Colonic mucosa (tissue), 4 donors: ENCODE measurements around the gene DDIT4L. TPM values are rescaled to one million over a fixed set of nuclear protein-coding genes. Genes with fewer than 3 reads are reported as not detected.
"Not testable (repeated sequence)": the region's sequence is repeated elsewhere in the genome, so short reads cannot be mapped to it uniquely, and the experiment has no call there.

ENCODE experiments used
- DNase-seq: peaks from one replicate; pipeline ENCODE4 v3.0.0-alpha.2; 2020
- H3K27ac ChIP-seq: fragments of 200-600 bp; one replicate; pipeline ENCODE4 v1.8.0; 2021
- H3K27me3 ChIP-seq: fragments of 200-600 bp; one replicate; pipeline ENCODE4 v1.8.0; 2021
- H3K36me3 ChIP-seq: fragments of 200-600 bp; one replicate; pipeline ENCODE4 v1.8.0; 2021
- H3K4me1 ChIP-seq: fragments of 200-600 bp; one replicate; pipeline ENCODE4 v1.8.0; 2021; ENCODE audit warnings: mild to moderate bottlenecking
- H3K4me3 ChIP-seq: fragments of 200-600 bp; one replicate; pipeline ENCODE4 v1.8.0; 2021
- H3K9ac ChIP-seq, 2 donors: one replicate each; pipeline ENCODE4 v1.7.0; 2013; ENCODE audit warnings: control low read depth in 2 of 2, low read depth in 2 of 2, low read length in 2 of 2
- H3K9me3 ChIP-seq: fragments of 200-600 bp; one replicate; pipeline ENCODE4 v1.8.0; 2021
- CTCF ChIP-seq: fragments of 200-600 bp; IDR thresholded peaks from one replicate; pipeline ENCODE4 v1.8.0; 2022; ENCODE audit warnings: antibody characterized with exemption, mild to moderate bottlenecking
- intact Hi-C: fragments of 100-400 bp; cut with DNase I; formaldehyde crosslinking; loops from one replicate; pipeline ENCODE4 v1.14.1; 2022
- total RNA-seq, 2 donors: library from RNA; stranded (reverse); fragmentation: NEBNext Ultra II Directional in 1 of 2; extraction: Animal tissue kit (Norgen Biotek cat#: 25700) in 1 of 2; gene quantifications; one replicate each; pipeline ENCODE4 v1.2.1, GENCODE V29; 2021
- donor health status: healthy.
- donor health status: DM: no; HTN: no; CAD: no.
- donor health status: DM: no; HTN: no; CAD: no.

The DDIT4L gene
- total RNA-seq, 2 donors from 2014 or later = 0.72 TPM; not detected in 1

- intact Hi-C loops = no loop called here
- H3K4me1 ChIP-seq = no peaks in the 10 kb centered on the region
- no peaks in the 10 kb centered on the region for H3K36me3 ChIP-seq
Observed at GRCh38 chr4:100208459-100208858, 18.2 kb upstream of the DDIT4L start.

GRCh38 chr4:100206850-100207249 is 16.6 kb upstream of the DDIT4L start:
- no peak overlapping the region for H3K4me3 ChIP-seq
- TF ChIP-seq CTCF = no peak
- H3K36me3 ChIP-seq = no peaks in the 10 kb centered on the region
- no peak overlapping the region for H3K9ac ChIP-seq
- DNase-seq = no peak
- no peaks in the 10 kb centered on the region for H3K9me3 ChIP-seq
- H3K4me1 ChIP-seq = no peaks in the 10 kb centered on the region
- no peak overlapping the region for H3K27ac ChIP-seq
- intact Hi-C loops = no loop called here
- H3K27me3 ChIP-seq = no peaks in the 10 kb centered on the region

More at GRCh38 chr4:100208459-100208858, 18.2 kb upstream of the DDIT4L start:
- Histone ChIP-seq H3K27ac (no peak overlapping the region), H3K9me3 (no peaks in the 10 kb centered on the region), H3K4me3 (no peak overlapping the region), H3K9ac (no peak overlapping the region), H3K27me3 (no peaks in the 10 kb centered on the region)
- DNase-seq = no peak
- no peak for TF ChIP-seq CTCF

GRCh38 chr4:100198061-100198460 is 7.8 kb upstream of the DDIT4L start:
- TF ChIP-seq CTCF = no peak
- H3K27me3 ChIP-seq = no peaks in the 10 kb centered on the region
- no peak overlapping the region for H3K4me3 ChIP-seq
- no peaks in the 10 kb centered on the region for H3K36me3 ChIP-seq
- no peaks in the 10 kb centered on the region for H3K9me3 ChIP-seq
- no peaks in the 10 kb centered on the region for H3K4me1 ChIP-seq
- intact Hi-C loops = no loop called here
- no peak for DNase-seq
- H3K27ac ChIP-seq = no peak overlapping the region
- no peak overlapping the region for H3K9ac ChIP-seq

- H3K9ac ChIP-seq, intact Hi-C loops, H3K27me3 ChIP-seq, H3K27ac ChIP-seq, H3K4me1 ChIP-seq, H3K36me3 ChIP-seq, H3K4me3 ChIP-seq, H3K9me3 ChIP-seq, DNase-seq: not testable (repeated sequence)
Observed at GRCh38 chr4:100196388-100197071, 6.3 kb upstream of the DDIT4L start.

- H3K27ac ChIP-seq = no peak overlapping the region
- no peaks in the 10 kb centered on the region for H3K4me1 ChIP-seq
- H3K4me3 ChIP-seq = peak overlapping the region; percentile 47
- peaks cover 11% of the 10 kb centered on the region for H3K27me3 ChIP-seq
- no peak for DNase-seq
- H3K36me3 ChIP-seq = no peaks in the 10 kb centered on the region
- TF ChIP-seq CTCF = no peak
- intact Hi-C loops = no loop called here
- no peaks in the 10 kb centered on the region for H3K9me3 ChIP-seq
- H3K9ac ChIP-seq = no peak overlapping the region
Observed at GRCh38 chr4:100190643-100191600, 654 bp upstream of the DDIT4L start.
